CD4-positive, alpha-beta T cell treated with Interleukin-15 for 1 hour (primary cell): ENCODE data around the gene SMCO3.

Source experiments
- DNase-seq: peaks from one replicate; pipeline ENCODE4 v3.0.0-alpha.2; 2020

Gene SMCO3

GRCh38 chr12:14814014-14814413 lies at the start of gene SMCO3:
Gene SMCO3 (minus strand): TSS chr12:14814182. CDS start chr12:14806680, 7,502 bp downstream.
- DNase-seq = no peak

- no peak for DNase-seq
These were observed 46.5 kb upstream of the SMCO3 start for GRCh38 chr12:14860490-14860889.

- DNase-seq = no peak
These were observed 44.5 kb upstream of the SMCO3 start for GRCh38 chr12:14858513-14858912.

- no peak for DNase-seq
These were observed 40.7 kb upstream of the SMCO3 start for GRCh38 chr12:14854586-14855183.

GRCh38 chr12:14853961-14854360 lies 40.0 kb upstream of the SMCO3 start:
- DNase-seq = no peak

- no peak for DNase-seq
These were observed 38.9 kb upstream of the SMCO3 start for GRCh38 chr12:14852880-14853279.

- no peak for DNase-seq
These were observed 37.1 kb upstream of the SMCO3 start for GRCh38 chr12:14850929-14851663.

GRCh38 chr12:14849661-14850060 lies 35.7 kb upstream of the SMCO3 start:
- no peak for DNase-seq

GRCh38 chr12:14846876-14847580 lies 33.0 kb upstream of the SMCO3 start:
- no peak for DNase-seq

- DNase-seq = no peak
These were observed 32.1 kb upstream of the SMCO3 start for GRCh38 chr12:14846042-14846587.

- peak; percentile 36 for DNase-seq
These were observed 31.4 kb upstream of the SMCO3 start for GRCh38 chr12:14845350-14845750.

GRCh38 chr12:14844401-14844800 lies 30.4 kb upstream of the SMCO3 start:
- no peak for DNase-seq

GRCh38 chr12:14843425-14843887 lies 29.5 kb upstream of the SMCO3 start, which contains the start of gene ART4:
Gene ART4 (minus strand): TSS chr12:14843526. CDS start chr12:14843113, 413 bp downstream.
- DNase-seq = no peak

- no peak for DNase-seq
These were observed 28.3 kb upstream of the SMCO3 start for GRCh38 chr12:14842315-14842714.

- DNase-seq = no peak
These were observed 27.8 kb upstream of the SMCO3 start for GRCh38 chr12:14841761-14842160.

GRCh38 chr12:14840616-14841015 lies 26.6 kb upstream of the SMCO3 start:
- DNase-seq = no peak

- DNase-seq = no peak
These were observed 25.3 kb upstream of the SMCO3 start for GRCh38 chr12:14839262-14839661.

GRCh38 chr12:14836336-14837210 lies 22.6 kb upstream of the SMCO3 start:
- no peak for DNase-seq

- no peak for DNase-seq
These were observed 20.5 kb upstream of the SMCO3 start for GRCh38 chr12:14834509-14834908.

GRCh38 chr12:14833952-14834351 lies 20.0 kb upstream of the SMCO3 start:
- DNase-seq = no peak

GRCh38 chr12:14833336-14833735 lies 19.4 kb upstream of the SMCO3 start:
- DNase-seq = no peak

GRCh38 chr12:14828892-14829291 lies 14.9 kb upstream of the SMCO3 start:
- no peak for DNase-seq

- DNase-seq = no peak
These were observed 13.1 kb upstream of the SMCO3 start for GRCh38 chr12:14827043-14827442.
